ENCODE data around the gene WFS1.

Gene WFS1

GRCh38 chr4:6348408-6348807, 78.8 kb downstream of the WFS1 start:
- Histone ChIP-seq H3K36me3 (ENCODE audit: low read length) (no peaks in the 10 kb centered on the region), H3K4me3 (ENCODE audit: insufficient read depth, low read length, poor library complexity, severe bottlenecking) (no peak overlapping the region), H3K9me3 (ENCODE audit: insufficient read depth, low read length) (no peaks in the 10 kb centered on the region), H3K4me2 (ENCODE audit: low read depth, low read length, poor library complexity, severe bottlenecking) (no peak overlapping the region), H3K9ac (ENCODE audit: low read length) (no peak overlapping the region), H4K20me1 (ENCODE audit: low read depth, low read length) (no peaks in the 10 kb centered on the region), H2AFZ (ENCODE audit: low read depth, low read length, severe bottlenecking) (no peak overlapping the region), H3K79me2 (ENCODE audit: insufficient read depth, low read length) (no peaks in the 10 kb centered on the region), H3F3A (ENCODE audit: insufficient read depth) (no peaks in the 10 kb centered on the region), H3K27me3 (ENCODE audit: low read length) (no peaks in the 10 kb centered on the region), H3K27ac (ENCODE audit: low read depth, low read length) (no peak overlapping the region), H3K9me2 (replicated peaks; ENCODE audit: insufficient read depth, low read length) (no peaks in the 10 kb centered on the region)
- TF ChIP-seq EZH2phosphoT487 (conservative IDR thresholded peaks at IDR 0.05; ENCODE audit: low read length) (no peak), CTCF (IDR thresholded peaks at IDR 0.05; ENCODE audit: insufficient read depth, low read length, poor library complexity, severe bottlenecking) (no peak)

GRCh38 chr4:6349896-6350603, 80.4 kb downstream of the WFS1 start:
- H3K9me3 ChIP-seq (ENCODE audit: insufficient read depth, low read length) = no peaks in the 10 kb centered on the region
- H3K9ac ChIP-seq (ENCODE audit: low read length) = no peak overlapping the region
- no peaks in the 10 kb centered on the region for H3F3A ChIP-seq (ENCODE audit: insufficient read depth)
- H3K79me2 ChIP-seq (ENCODE audit: insufficient read depth, low read length) = no peaks in the 10 kb centered on the region
- no peaks in the 10 kb centered on the region for H4K20me1 ChIP-seq (ENCODE audit: low read depth, low read length)
- no peak overlapping the region for H3K4me3 ChIP-seq (ENCODE audit: insufficient read depth, low read length, poor library complexity, severe bottlenecking)
- no peak for TF ChIP-seq CTCF (IDR thresholded peaks at IDR 0.05; ENCODE audit: insufficient read depth, low read length, poor library complexity, severe bottlenecking)
- no peak for TF ChIP-seq EZH2phosphoT487 (conservative IDR thresholded peaks at IDR 0.05; ENCODE audit: low read length)
- no peaks in the 10 kb centered on the region for H3K36me3 ChIP-seq (ENCODE audit: low read length)
- no peak overlapping the region for H3K27ac ChIP-seq (ENCODE audit: low read depth, low read length)
- H2AFZ ChIP-seq (ENCODE audit: low read depth, low read length, severe bottlenecking) = no peak overlapping the region
- no peak overlapping the region for H3K4me2 ChIP-seq (ENCODE audit: low read depth, low read length, poor library complexity, severe bottlenecking)
- H3K27me3 ChIP-seq (ENCODE audit: low read length) = no peaks in the 10 kb centered on the region
- no peaks in the 10 kb centered on the region for H3K9me2 ChIP-seq (replicated peaks; ENCODE audit: insufficient read depth, low read length)

GRCh38 chr4:6350646-6351045, 81.0 kb downstream of the WFS1 start:
- H3K27ac ChIP-seq (ENCODE audit: low read depth, low read length) = no peak overlapping the region
- no peaks in the 10 kb centered on the region for H3K36me3 ChIP-seq (ENCODE audit: low read length)
- H2AFZ ChIP-seq (ENCODE audit: low read depth, low read length, severe bottlenecking) = no peak overlapping the region
- no peaks in the 10 kb centered on the region for H4K20me1 ChIP-seq (ENCODE audit: low read depth, low read length)
- H3K9ac ChIP-seq (ENCODE audit: low read length) = no peak overlapping the region
- H3K9me2 ChIP-seq (replicated peaks; ENCODE audit: insufficient read depth, low read length) = no peaks in the 10 kb centered on the region
- no peak overlapping the region for H3K4me2 ChIP-seq (ENCODE audit: low read depth, low read length, poor library complexity, severe bottlenecking)
- H3K9me3 ChIP-seq (ENCODE audit: insufficient read depth, low read length) = no peaks in the 10 kb centered on the region
- H3K4me3 ChIP-seq (ENCODE audit: insufficient read depth, low read length, poor library complexity, severe bottlenecking) = no peak overlapping the region
- H3K27me3 ChIP-seq (ENCODE audit: low read length) = no peaks in the 10 kb centered on the region
- H3K79me2 ChIP-seq (ENCODE audit: insufficient read depth, low read length) = no peaks in the 10 kb centered on the region
- H3F3A ChIP-seq (ENCODE audit: insufficient read depth) = no peaks in the 10 kb centered on the region
- no peak for TF ChIP-seq CTCF (IDR thresholded peaks at IDR 0.05; ENCODE audit: insufficient read depth, low read length, poor library complexity, severe bottlenecking)
